ENCODE data around the gene NUCB2.

NUCB2 gene

DNA sequence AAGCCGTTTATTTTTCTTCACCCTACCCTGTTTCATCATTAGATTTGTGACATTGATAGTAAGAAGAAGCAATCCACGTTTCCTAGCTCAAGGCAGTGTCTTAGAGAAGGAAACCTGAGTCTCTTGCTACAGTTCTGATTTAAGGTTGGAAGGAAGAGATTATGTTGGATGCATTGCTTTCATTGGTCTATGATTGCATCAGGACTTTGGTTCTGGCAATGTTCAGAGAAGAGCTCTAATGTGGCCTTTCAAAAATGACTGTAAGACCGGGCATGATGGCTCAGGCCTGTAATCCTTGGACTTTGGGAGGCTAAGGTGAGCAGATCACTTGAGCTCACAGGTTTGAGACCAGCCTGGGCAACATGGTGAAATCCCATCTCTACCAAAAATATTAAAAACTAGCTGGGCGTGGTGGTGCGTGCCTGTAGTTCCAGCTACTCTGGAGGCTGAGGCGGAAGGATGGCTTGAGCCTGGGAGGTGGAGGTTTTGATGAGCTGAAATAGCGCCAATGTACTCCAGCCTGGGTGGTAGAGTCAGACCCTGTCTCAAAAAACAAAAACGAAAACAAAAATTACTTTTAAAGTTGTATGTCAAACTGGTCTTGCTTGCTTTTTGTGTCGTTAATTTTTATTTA is 4.1 kb downstream of the NUCB2 start:
- H3K9me3 ChIP-seq (ENCODE audit: control insufficient read depth, insufficient read depth, low read length) = no peaks in the 10 kb centered on the region
- H3K9ac ChIP-seq (ENCODE audit: low read depth, low read length) = no peak overlapping the region
- no peaks in the 10 kb centered on the region for H3K4me1 ChIP-seq (ENCODE audit: insufficient read depth, low read length)
- no peaks in the 10 kb centered on the region for H3K36me3 ChIP-seq (ENCODE audit: insufficient read depth, low read length)

GRCh38 chr11:17286332-17286731 is 9.8 kb downstream of the NUCB2 start:
- Histone ChIP-seq H3K4me1 (ENCODE audit: insufficient read depth, low read length) (no peaks in the 10 kb centered on the region), H3K36me3 (ENCODE audit: insufficient read depth, low read length) (no peaks in the 10 kb centered on the region), H3K9ac (ENCODE audit: low read depth, low read length) (no peak overlapping the region)

GRCh38 chr11:17287058-17287457 is 10.5 kb downstream of the NUCB2 start:
- Histone ChIP-seq H3K36me3 (ENCODE audit: insufficient read depth, low read length) (no peaks in the 10 kb centered on the region), H3K9ac (ENCODE audit: low read depth, low read length) (no peak overlapping the region)

More at GRCh38 chr11:17286332-17286731, 9.8 kb downstream of the NUCB2 start:
- H3K9me3 ChIP-seq (ENCODE audit: control insufficient read depth, insufficient read depth, low read length) = no peaks in the 10 kb centered on the region

GRCh38 chr11:17291710-17292109 is 15.2 kb downstream of the NUCB2 start:
- Histone ChIP-seq H3K9me3 (ENCODE audit: control insufficient read depth, insufficient read depth, low read length) (no peaks in the 10 kb centered on the region), H3K36me3 (ENCODE audit: insufficient read depth, low read length) (no peaks in the 10 kb centered on the region), H3K9ac (ENCODE audit: low read depth, low read length) (no peak overlapping the region), H3K4me1 (ENCODE audit: insufficient read depth, low read length) (no peaks in the 10 kb centered on the region)

More at GRCh38 chr11:17287058-17287457, 10.5 kb downstream of the NUCB2 start:
- H3K9me3 ChIP-seq (ENCODE audit: control insufficient read depth, insufficient read depth, low read length) = no peaks in the 10 kb centered on the region
- no peaks in the 10 kb centered on the region for H3K4me1 ChIP-seq (ENCODE audit: insufficient read depth, low read length)

DNA sequence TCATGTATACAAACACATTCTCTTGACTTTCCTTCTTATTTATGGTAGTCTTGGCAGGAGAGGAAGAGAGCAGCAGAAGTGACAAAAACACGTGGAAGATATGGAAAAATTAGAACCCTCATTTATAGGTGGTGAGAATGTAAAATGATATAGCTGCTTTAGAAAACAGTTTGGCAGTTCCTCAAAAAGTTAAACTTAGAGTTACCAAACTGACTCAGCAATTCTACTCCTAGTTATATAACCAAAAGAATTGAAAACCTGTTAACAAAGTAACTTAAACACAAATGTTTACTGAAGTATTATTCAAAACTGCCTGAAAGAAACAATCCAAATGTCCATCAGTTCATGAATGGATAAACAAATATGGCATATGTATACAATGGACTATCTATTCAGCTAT is 16.8 kb downstream of the NUCB2 start:
- H3K4me1 ChIP-seq (ENCODE audit: insufficient read depth, low read length) = no peaks in the 10 kb centered on the region
- no peaks in the 10 kb centered on the region for H3K36me3 ChIP-seq (ENCODE audit: insufficient read depth, low read length)
- H3K9ac ChIP-seq (ENCODE audit: low read depth, low read length) = no peak overlapping the region
- no peaks in the 10 kb centered on the region for H3K9me3 ChIP-seq (ENCODE audit: control insufficient read depth, insufficient read depth, low read length)

DNA sequence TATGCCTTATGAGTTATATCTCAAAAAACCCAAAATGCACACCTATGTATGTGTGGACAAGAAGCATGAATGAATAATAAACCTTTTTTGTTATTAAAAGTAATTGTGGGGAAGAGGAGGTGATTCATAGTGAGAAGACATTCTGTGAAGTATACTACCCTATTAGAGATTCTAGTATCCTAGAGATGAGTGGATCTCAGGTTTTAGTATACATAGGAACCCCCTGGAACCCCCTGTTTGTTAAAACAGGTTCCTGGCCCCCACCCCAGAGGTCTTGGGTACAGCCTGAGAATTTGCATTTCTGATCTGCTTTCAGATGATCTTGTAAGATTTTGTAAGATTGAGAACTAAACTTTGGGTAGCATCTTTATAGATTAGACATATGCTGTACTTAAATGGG is 17.5 kb downstream of the NUCB2 start:
- H3K4me1 ChIP-seq (ENCODE audit: insufficient read depth, low read length) = no peaks in the 10 kb centered on the region
- H3K36me3 ChIP-seq (ENCODE audit: insufficient read depth, low read length) = no peaks in the 10 kb centered on the region
- no peaks in the 10 kb centered on the region for H3K9me3 ChIP-seq (ENCODE audit: control insufficient read depth, insufficient read depth, low read length)
- no peak overlapping the region for H3K9ac ChIP-seq (ENCODE audit: low read depth, low read length)

DNA sequence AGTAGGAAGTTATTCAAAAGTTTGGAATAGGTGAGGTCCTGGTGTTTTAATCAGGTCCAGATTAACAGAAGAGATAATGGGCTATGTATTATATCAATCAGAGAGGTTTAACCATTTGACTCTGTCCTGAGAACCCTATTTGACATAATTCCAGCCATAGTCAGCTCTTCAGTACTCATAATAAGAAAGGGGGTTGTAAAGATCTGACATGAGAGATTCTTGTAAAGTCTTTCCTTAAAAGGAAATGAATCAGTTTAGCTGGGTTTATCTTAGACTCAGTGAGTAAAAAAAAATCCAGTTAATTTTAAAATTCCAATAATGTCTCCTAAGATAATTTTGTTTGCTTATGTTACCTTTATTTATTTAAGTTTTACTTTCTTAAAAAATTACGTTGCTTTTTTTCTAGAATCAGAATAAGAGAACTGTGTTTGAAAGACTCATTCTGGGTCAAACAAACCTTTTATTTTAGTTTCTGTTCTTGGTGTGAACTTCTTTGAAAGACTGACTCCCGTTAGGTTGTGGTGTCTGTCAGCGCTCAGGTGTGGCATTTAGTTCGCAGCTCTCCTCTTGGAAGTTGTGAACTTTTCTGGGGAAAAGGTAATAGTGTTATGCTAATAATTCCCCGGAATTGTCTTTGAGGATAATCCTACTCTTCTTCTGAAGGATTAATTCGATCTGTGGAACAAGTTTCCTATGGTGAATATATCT is 20.5 kb downstream of the NUCB2 start:
- Histone ChIP-seq H3K9ac (ENCODE audit: low read depth, low read length) (no peak overlapping the region), H3K36me3 (ENCODE audit: insufficient read depth, low read length) (no peaks in the 10 kb centered on the region), H3K9me3 (ENCODE audit: control insufficient read depth, insufficient read depth, low read length) (no peaks in the 10 kb centered on the region), H3K4me1 (ENCODE audit: insufficient read depth, low read length) (no peaks in the 10 kb centered on the region)

GRCh38 chr11:17298302-17298701 is 21.8 kb downstream of the NUCB2 start:
- Histone ChIP-seq H3K4me1 (ENCODE audit: insufficient read depth, low read length) (no peaks in the 10 kb centered on the region), H3K9ac (ENCODE audit: low read depth, low read length) (no peak overlapping the region), H3K36me3 (ENCODE audit: insufficient read depth, low read length) (no peaks in the 10 kb centered on the region), H3K9me3 (ENCODE audit: control insufficient read depth, insufficient read depth, low read length) (no peaks in the 10 kb centered on the region)

DNA sequence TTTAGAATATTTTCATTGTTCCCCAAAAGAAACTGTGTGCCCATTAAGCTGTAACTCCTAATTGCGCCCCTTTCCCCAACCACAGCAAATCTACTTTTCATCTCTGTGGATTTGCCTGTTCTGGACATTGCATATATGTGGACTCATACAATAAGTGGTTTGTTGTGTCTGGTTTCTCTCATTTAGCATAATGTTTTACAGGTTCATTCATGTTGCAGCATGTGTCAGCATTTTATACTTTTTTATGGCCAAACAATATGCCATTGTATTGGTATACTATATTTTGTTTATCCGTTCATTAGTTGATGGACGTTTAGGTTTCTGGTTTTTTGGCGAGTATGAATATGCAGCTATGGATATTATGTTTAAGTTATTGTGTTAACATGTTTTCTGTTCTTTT is 23.8 kb downstream of the NUCB2 start:
- no peaks in the 10 kb centered on the region for H3K4me1 ChIP-seq (ENCODE audit: insufficient read depth, low read length)
- H3K9me3 ChIP-seq (ENCODE audit: control insufficient read depth, insufficient read depth, low read length) = no peaks in the 10 kb centered on the region
- H3K36me3 ChIP-seq (ENCODE audit: insufficient read depth, low read length) = no peaks in the 10 kb centered on the region
- no peak overlapping the region for H3K9ac ChIP-seq (ENCODE audit: low read depth, low read length)

DNA sequence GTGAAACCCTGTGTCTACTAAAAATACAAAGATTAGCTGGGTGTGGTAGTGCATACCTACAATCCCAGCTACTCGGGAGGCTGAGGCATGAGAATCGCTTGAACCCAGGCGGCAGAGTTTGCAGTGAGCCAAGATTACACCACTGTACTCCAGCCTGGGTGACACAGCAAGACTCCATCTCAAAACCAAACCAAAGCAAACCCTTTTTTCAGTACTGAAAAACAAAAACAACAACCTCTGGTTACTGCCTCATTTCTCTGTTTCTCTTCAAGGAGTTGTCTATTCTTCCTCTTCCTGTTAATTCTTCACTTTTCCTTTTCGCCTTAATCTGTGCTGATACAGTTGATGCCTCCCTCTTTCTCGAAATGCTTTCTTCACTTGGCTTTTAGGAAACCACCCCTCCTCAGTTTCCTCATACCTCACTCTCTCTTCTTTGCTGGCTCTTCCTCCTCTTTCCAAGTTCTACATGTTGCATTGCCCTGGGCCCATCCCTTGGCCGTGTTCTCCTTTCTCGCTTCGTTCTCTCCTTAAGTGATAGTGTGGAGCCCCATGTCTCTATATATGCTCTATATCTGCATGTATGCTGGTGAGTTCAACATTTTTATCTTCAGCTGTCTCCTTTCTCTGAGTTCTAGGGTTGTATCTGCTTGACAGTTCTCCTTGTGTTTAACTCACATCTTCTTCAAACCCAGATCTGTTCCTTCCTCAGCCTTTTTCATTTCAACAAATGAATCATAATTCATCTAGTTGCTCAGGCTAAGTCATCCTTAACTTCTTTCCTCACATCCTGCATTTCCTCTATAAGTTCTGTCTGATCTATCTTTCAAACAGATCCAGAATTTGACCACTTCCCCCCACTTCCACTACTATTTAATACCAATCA is 37.1 kb downstream of the NUCB2 start:
- Histone ChIP-seq H3K36me3 (ENCODE audit: insufficient read depth, low read length) (no peaks in the 10 kb centered on the region), H3K4me1 (ENCODE audit: insufficient read depth, low read length) (no peaks in the 10 kb centered on the region), H3K9me3 (ENCODE audit: control insufficient read depth, insufficient read depth, low read length) (no peaks in the 10 kb centered on the region), H3K9ac (ENCODE audit: low read depth, low read length) (no peak overlapping the region)

DNA sequence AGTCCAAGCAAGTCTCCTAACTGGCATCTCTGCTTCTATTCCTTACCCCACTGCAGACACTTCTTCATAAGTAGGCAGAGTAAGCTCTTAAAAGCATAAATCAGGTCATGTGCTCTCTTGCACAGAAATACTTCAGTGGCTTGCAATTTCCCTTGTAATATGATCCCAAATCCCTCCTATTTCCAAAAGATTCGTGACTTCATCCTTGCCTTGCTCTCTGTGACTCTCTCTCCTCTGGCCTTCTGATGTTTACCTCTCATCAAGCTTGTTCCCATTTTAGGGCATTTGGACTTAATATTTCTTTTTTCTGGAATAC is 37.7 kb downstream of the NUCB2 start:
- Histone ChIP-seq H3K4me1 (ENCODE audit: insufficient read depth, low read length) (no peaks in the 10 kb centered on the region), H3K9ac (ENCODE audit: low read depth, low read length) (no peak overlapping the region), H3K36me3 (ENCODE audit: insufficient read depth, low read length) (no peaks in the 10 kb centered on the region), H3K9me3 (ENCODE audit: control insufficient read depth, insufficient read depth, low read length) (no peaks in the 10 kb centered on the region)

- H3K4me1 ChIP-seq (ENCODE audit: insufficient read depth, low read length) = no peaks in the 10 kb centered on the region
- no peak overlapping the region for H3K9ac ChIP-seq (ENCODE audit: low read depth, low read length)
- H3K9me3 ChIP-seq (ENCODE audit: control insufficient read depth, insufficient read depth, low read length) = no peaks in the 10 kb centered on the region
- no peaks in the 10 kb centered on the region for H3K36me3 ChIP-seq (ENCODE audit: insufficient read depth, low read length)
Measured at GRCh38 chr11:17314904-17315426, 38.4 kb downstream of the NUCB2 start.

GRCh38 chr11:17328871-17329494 is 52.4 kb downstream of the NUCB2 start:
- H3K4me1 ChIP-seq (ENCODE audit: insufficient read depth, low read length) = no peaks in the 10 kb centered on the region
- no peaks in the 10 kb centered on the region for H3K9me3 ChIP-seq (ENCODE audit: control insufficient read depth, insufficient read depth, low read length)
- no peaks in the 10 kb centered on the region for H3K36me3 ChIP-seq (ENCODE audit: insufficient read depth, low read length)
- no peak overlapping the region for H3K9ac ChIP-seq (ENCODE audit: low read depth, low read length)

DNA sequence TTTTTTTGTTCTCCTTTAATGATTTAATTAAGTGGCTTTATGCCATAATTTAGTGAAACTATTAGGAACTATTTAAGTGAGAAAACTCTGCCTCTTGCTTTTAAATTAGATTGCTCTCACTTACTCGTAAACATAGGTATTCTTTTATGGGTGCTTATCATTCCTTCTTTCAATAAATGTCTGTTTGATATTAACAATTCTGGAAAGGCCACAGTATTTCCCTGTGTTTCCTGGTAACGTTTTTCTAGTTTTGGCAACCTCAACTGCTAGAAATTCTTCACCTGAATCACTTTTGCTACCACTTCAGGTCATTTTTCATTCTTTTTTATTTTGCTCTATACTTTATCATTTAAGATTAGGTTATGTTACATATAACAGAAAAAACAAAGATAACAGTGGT is 55.1 kb downstream of the NUCB2 start:
- Histone ChIP-seq H3K4me1 (ENCODE audit: insufficient read depth, low read length) (no peaks in the 10 kb centered on the region), H3K9me3 (ENCODE audit: control insufficient read depth, insufficient read depth, low read length) (no peaks in the 10 kb centered on the region), H3K36me3 (ENCODE audit: insufficient read depth, low read length) (no peaks in the 10 kb centered on the region), H3K9ac (ENCODE audit: low read depth, low read length) (no peak overlapping the region)

Measured in ES-I3 (cell line).